ENCODE results near the gene ATXN7L1.

The ATXN7L1 gene

DNA sequence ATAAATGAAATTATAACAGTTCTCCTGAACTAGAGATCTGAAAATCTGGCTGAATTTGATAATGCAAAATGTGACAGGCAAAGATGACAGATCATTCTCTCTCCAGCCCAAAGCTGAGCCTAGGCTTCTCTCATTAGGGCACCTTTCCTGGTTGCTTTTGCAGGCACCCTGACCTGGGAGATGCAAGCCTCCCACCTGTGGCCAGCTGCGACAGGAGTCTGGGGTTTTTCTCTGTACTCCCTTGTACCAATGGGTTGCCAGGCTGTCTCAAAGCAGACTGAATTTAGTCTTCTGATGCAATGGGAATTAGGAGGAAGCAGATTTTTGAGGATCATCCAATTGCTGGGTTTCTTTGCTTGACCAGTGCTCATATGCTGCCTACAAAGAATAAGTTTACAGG, 210.1 kb downstream of the ATXN7L1 start:
- H3F3A ChIP-seq (ENCODE audit: insufficient read depth, low read length), result no peaks in the 10 kb centered on the region
- no peaks in the 10 kb centered on the region for H3K79me2 ChIP-seq (ENCODE audit: low read length)
- TF ChIP-seq EZH2phosphoT487 (IDR thresholded peaks at IDR 0.05; ENCODE audit: low read length) (no peak), EZH2 (optimal IDR thresholded peaks at IDR 0.05; ENCODE audit: low read depth, low read length) (no peak)
- TF ChIP-seq, protein P1, sequence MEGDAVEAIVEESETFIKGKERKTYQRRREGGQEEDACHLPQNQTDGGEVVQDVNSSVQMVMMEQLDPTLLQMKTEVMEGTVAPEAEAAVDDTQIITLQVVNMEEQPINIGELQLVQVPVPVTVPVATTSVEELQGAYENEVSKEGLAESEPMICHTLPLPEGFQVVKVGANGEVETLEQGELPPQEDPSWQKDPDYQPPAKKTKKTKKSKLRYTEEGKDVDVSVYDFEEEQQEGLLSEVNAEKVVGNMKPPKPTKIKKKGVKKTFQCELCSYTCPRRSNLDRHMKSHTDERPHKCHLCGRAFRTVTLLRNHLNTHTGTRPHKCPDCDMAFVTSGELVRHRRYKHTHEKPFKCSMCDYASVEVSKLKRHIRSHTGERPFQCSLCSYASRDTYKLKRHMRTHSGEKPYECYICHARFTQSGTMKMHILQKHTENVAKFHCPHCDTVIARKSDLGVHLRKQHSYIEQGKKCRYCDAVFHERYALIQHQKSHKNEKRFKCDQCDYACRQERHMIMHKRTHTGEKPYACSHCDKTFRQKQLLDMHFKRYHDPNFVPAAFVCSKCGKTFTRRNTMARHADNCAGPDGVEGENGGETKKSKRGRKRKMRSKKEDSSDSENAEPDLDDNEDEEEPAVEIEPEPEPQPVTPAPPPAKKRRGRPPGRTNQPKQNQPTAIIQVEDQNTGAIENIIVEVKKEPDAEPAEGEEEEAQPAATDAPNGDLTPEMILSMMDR (IDR thresholded peaks at IDR 0.05; ENCODE audit: low read length), result no peak
- no peak overlapping the region for H3K27ac ChIP-seq (ENCODE audit: low read length)
- H3K9ac ChIP-seq (ENCODE audit: low read length), result no peak overlapping the region
- no peaks in the 10 kb centered on the region for H4K20me1 ChIP-seq (ENCODE audit: insufficient read depth, low read length)
- H3K4me1 ChIP-seq (ENCODE audit: low read length), result no peaks in the 10 kb centered on the region
- no peak for DNase-seq
- no peaks in the 10 kb centered on the region for H3K9me2 ChIP-seq (replicated peaks; ENCODE audit: insufficient read depth, low read length)
- H2AFZ ChIP-seq (ENCODE audit: low read length), result no peak overlapping the region
- no peaks in the 10 kb centered on the region for H3K27me3 ChIP-seq (replicated peaks; ENCODE audit: insufficient read depth, low read length)
- H3K36me3 ChIP-seq (replicated peaks; ENCODE audit: insufficient read depth, low read length), result no peaks in the 10 kb centered on the region
- no peaks in the 10 kb centered on the region for H3K9me3 ChIP-seq (replicated peaks; ENCODE audit: insufficient read depth, low read length)
- H3K4me2 ChIP-seq (ENCODE audit: low read depth, low read length), result no peak overlapping the region
- H3K4me3 ChIP-seq (ENCODE audit: low read length), result no peak overlapping the region

DNA sequence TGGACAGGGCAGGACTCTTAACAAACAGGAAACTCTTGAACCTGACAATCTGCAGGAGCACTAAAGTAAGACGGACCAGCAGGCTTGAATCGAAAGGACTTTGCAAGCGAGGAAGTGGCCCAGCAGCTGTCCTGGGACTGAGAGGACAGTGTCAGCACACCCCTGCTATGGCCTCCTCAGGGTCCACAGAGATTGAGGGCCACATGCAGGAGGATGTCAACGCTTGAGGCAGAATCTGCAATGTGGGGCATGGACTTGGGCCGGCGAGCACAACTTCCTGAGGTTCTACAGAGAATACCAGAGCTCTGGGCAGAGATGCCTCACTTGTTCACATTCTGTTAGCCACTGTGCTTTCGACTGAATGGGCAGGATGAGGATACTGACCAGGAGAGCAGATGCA, 210.7 kb downstream of the ATXN7L1 start:
- Histone ChIP-seq H3K79me2 (ENCODE audit: low read length) (no peaks in the 10 kb centered on the region), H3K27ac (ENCODE audit: low read length) (no peak overlapping the region)

DNA sequence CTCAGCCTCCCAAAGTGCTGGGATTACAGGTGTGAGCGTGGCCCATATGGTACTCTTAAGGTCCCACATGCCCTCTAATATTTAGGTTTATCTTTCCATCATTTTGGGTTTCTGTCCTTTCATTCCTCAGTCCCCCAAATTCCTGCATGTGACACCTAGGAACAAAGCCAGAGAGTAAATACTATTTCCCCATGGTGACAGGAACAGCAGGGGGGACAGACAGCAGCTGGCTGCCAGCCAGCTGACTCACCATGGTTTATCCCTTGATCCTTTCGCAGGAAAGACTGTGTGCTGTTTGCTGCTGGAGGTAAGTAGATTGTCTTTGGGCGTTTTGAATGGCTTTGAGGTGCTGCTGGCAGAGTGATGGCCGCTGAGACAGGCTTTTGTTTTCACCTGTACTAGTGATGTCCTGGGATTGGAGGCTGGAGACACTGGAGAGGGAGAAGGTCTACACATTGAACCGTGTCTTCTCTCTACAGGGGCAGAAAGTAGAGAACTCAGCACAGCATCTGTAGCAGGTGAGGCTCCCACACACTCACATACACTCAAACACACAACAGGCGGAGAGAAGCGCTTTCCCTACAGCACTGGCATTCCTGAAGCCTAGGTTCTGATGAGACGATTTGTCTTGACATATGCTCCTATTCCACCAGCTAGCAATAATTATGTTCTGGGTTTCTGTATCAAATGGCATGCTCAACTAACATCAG, 211.4 kb downstream of the ATXN7L1 start:
- no peak overlapping the region for H2AFZ ChIP-seq (ENCODE audit: low read length)
- H3K9ac ChIP-seq (ENCODE audit: low read length), result no peak overlapping the region
- H3K36me3 ChIP-seq (replicated peaks; ENCODE audit: insufficient read depth, low read length), result no peaks in the 10 kb centered on the region
- no peaks in the 10 kb centered on the region for H3K9me3 ChIP-seq (replicated peaks; ENCODE audit: insufficient read depth, low read length)
- H3K9me2 ChIP-seq (replicated peaks; ENCODE audit: insufficient read depth, low read length), result no peaks in the 10 kb centered on the region
- H3K27ac ChIP-seq (ENCODE audit: low read length), result no peak overlapping the region
- no peaks in the 10 kb centered on the region for H3F3A ChIP-seq (ENCODE audit: insufficient read depth, low read length)
- no peak overlapping the region for H3K4me2 ChIP-seq (ENCODE audit: low read depth, low read length)
- no peak for DNase-seq
- TF ChIP-seq EZH2 (optimal IDR thresholded peaks at IDR 0.05; ENCODE audit: low read depth, low read length) (no peak), EZH2phosphoT487 (IDR thresholded peaks at IDR 0.05; ENCODE audit: low read length) (no peak)
- TF ChIP-seq, protein P1 (IDR thresholded peaks at IDR 0.05; ENCODE audit: low read length), result no peak
- no peaks in the 10 kb centered on the region for H3K79me2 ChIP-seq (ENCODE audit: low read length)
- no peaks in the 10 kb centered on the region for H3K27me3 ChIP-seq (replicated peaks; ENCODE audit: insufficient read depth, low read length)
- no peak overlapping the region for H3K4me3 ChIP-seq (ENCODE audit: low read length)
- no peaks in the 10 kb centered on the region for H4K20me1 ChIP-seq (ENCODE audit: insufficient read depth, low read length)
- H3K4me1 ChIP-seq (ENCODE audit: low read length), result no peaks in the 10 kb centered on the region

More for the DNA sequence above, 210.7 kb downstream of the ATXN7L1 start:
- Histone ChIP-seq H3K4me1 (ENCODE audit: low read length) (no peaks in the 10 kb centered on the region), H3K27me3 (replicated peaks; ENCODE audit: insufficient read depth, low read length) (no peaks in the 10 kb centered on the region), H3F3A (ENCODE audit: insufficient read depth, low read length) (no peaks in the 10 kb centered on the region), H2AFZ (ENCODE audit: low read length) (no peak overlapping the region), H4K20me1 (ENCODE audit: insufficient read depth, low read length) (no peaks in the 10 kb centered on the region), H3K9me2 (replicated peaks; ENCODE audit: insufficient read depth, low read length) (no peaks in the 10 kb centered on the region), H3K9me3 (replicated peaks; ENCODE audit: insufficient read depth, low read length) (no peaks in the 10 kb centered on the region), H3K36me3 (replicated peaks; ENCODE audit: insufficient read depth, low read length) (no peaks in the 10 kb centered on the region), H3K4me2 (ENCODE audit: low read depth, low read length) (no peak overlapping the region), H3K9ac (ENCODE audit: low read length) (no peak overlapping the region), H3K4me3 (ENCODE audit: low read length) (no peak overlapping the region)
- no peak for DNase-seq
- TF ChIP-seq, protein P1 (IDR thresholded peaks at IDR 0.05; ENCODE audit: low read length), result no peak
- TF ChIP-seq EZH2phosphoT487 (IDR thresholded peaks at IDR 0.05; ENCODE audit: low read length) (no peak), EZH2 (optimal IDR thresholded peaks at IDR 0.05; ENCODE audit: low read depth, low read length) (no peak)

Measured in MM.1S (cell line).